ENCODE results near the gene SFXN3. TPM values are rescaled to one million over a fixed set of nuclear protein-coding genes. Genes with fewer than 3 reads are reported as not detected.
A peak's percentile ranks its signal among the peaks of the same experiment; 100 is the strongest.

SFXN3 gene
- total and polyA plus RNA-seq, 8 donors: 20.8 to 79.0 (median 24.1) TPM

GRCh38 chr10:101071885-101072433, 40.9 kb downstream of the SFXN3 start:
- H3K27me3 ChIP-seq: peaks cover 13 to 64% of the 10 kb centered on the region in 2 donors
- no peaks in the 10 kb centered on the region for H3K36me3 ChIP-seq
- DNase-seq (no peak), ATAC-seq (no peak)
- peak overlapping the region in 1 of 2 donors; percentile 60 for H3K27ac ChIP-seq
- H3K9me3 ChIP-seq: no peaks in the 10 kb centered on the region
- peaks cover 0 to 22% of the 10 kb centered on the region in 2 donors for H3K4me1 ChIP-seq
- intact Hi-C loops (cut with DNase I): no loop called here
- no peak for TF ChIP-seq CTCF (IDR thresholded peaks at IDR 0.05)
- H3K4me3 ChIP-seq: no peak overlapping the region

DNA sequence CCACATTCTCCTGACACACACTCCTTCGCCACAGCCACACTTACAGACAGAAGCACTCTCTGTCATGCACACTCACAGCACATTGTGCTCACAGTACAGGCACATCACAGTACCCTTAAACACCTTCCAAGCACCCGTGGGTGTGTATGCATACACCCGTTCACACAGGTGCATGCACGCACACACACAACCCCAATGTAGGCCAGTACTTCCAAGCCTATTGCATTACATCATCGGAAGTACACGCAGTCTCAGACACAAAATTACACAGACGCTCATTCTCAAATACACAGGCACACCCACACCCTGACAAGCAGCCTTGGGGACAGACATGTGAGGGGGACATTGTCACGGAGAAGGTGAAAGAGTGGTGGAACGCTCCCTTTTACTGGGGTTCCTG, 41.9 kb downstream of the SFXN3 start:
- TF ChIP-seq CTCF (IDR thresholded peaks at IDR 0.05): no peak
- no peak overlapping the region for H3K4me3 ChIP-seq
- ATAC-seq: no peak
- peaks cover 0 to 13% of the 10 kb centered on the region in 2 donors for H3K4me1 ChIP-seq
- H3K36me3 ChIP-seq: no peaks in the 10 kb centered on the region
- no peaks in the 10 kb centered on the region for H3K9me3 ChIP-seq
- DNase-seq: no peak
- intact Hi-C loops (cut with DNase I): no loop called here
- H3K27ac ChIP-seq: no peak overlapping the region
- H3K27me3 ChIP-seq: peaks cover 13 to 64% of the 10 kb centered on the region in 2 donors

DNA sequence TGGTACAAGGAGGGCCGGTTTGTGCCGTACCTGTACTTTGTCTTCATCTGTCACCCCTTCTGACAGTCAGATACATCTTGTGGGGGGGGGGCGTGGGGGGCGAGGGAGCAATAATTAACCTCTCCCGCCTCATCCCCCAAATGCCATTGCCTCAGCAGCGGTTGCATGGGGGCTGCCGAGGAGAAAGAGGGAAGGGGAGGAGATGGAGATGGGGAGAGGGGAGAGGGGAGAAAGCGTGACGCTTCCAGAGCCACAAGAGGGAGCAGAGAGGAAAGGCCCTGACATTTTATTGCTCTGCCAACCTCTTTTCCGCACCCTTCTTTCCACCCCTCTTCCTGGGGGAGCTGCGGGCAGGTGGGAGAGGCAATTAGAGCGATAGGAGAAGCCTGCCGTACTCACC, 42.6 kb downstream of the SFXN3 start:
- H3K27me3 ChIP-seq: peaks cover 13 to 71% of the 10 kb centered on the region in 2 donors
- no peak overlapping the region for H3K27ac ChIP-seq
- no peak overlapping the region for H3K4me3 ChIP-seq
- no peaks in the 10 kb centered on the region for H3K36me3 ChIP-seq
- TF ChIP-seq CTCF (IDR thresholded peaks at IDR 0.05): no peak
- H3K4me1 ChIP-seq: peaks cover 0 to 13% of the 10 kb centered on the region in 2 donors
- DNase-seq (no peak), ATAC-seq (no peak)
- intact Hi-C loops (cut with DNase I): no loop called here
- no peaks in the 10 kb centered on the region for H3K9me3 ChIP-seq

- intact Hi-C loops (cut with DNase I): no loop called here
- H3K4me3 ChIP-seq: no peak overlapping the region
- peaks cover 0 to 11% of the 10 kb centered on the region in 2 donors for H3K4me1 ChIP-seq
- no peak overlapping the region for H3K27ac ChIP-seq
- H3K36me3 ChIP-seq: no peaks in the 10 kb centered on the region
- ATAC-seq (no peak), DNase-seq (no peak)
- H3K9me3 ChIP-seq: no peaks in the 10 kb centered on the region
- peaks cover 13 to 92% of the 10 kb centered on the region in 2 donors for H3K27me3 ChIP-seq
- TF ChIP-seq CTCF (IDR thresholded peaks at IDR 0.05): no peak
Measured at GRCh38 chr10:101075775-101076174, 44.7 kb downstream of the SFXN3 start.

DNA sequence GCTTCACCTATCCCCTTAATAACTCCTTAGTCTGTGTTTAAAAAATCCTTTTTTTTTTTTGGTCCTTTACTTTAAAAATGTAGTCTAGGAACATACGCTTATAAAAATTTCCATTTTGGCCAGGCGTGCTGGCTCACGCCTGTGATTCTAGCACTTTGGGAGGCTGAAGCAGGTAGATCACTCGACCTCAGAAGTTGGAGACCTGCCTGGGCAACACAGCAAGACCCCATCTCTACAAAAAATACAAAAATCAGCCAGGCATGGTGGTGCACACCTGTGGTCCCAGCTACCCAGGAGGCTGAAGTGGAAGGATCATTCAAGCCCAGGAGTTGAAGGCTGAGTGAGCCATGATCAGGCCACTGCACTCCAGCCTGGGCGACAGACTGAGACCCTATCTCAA, 45.6 kb downstream of the SFXN3 start:
- H3K9me3 ChIP-seq: no peaks in the 10 kb centered on the region
- DNase-seq (no peak), ATAC-seq (no peak)
- intact Hi-C loops (cut with DNase I): no loop called here
- peaks cover 0 to 8% of the 10 kb centered on the region in 2 donors for H3K4me1 ChIP-seq
- H3K27ac ChIP-seq: no peak overlapping the region
- H3K4me3 ChIP-seq: no peak overlapping the region
- no peak for TF ChIP-seq CTCF (IDR thresholded peaks at IDR 0.05)
- H3K36me3 ChIP-seq: no peaks in the 10 kb centered on the region
- peaks cover 13 to 97% of the 10 kb centered on the region in 2 donors for H3K27me3 ChIP-seq

All from left lung (tissue), 10 donors.